ENCODE data around the gene CFAP97D2. TPM values are rescaled to one million over a fixed set of nuclear protein-coding genes. Genes with fewer than 3 reads are reported as not detected.

The CFAP97D2 gene
- total RNA-seq, 5 donors from 2014 or later (not counting 1 experiment from before 2014, with no cell fraction given) = 0.92 to 4.5 (median 2.6) TPM

- DNase-seq (peak; percentile 72 to 94 (median 83)), ATAC-seq (replicated peaks in 1 of 4) (peak; percentile 69 to 76 (median 74))
- H3K4me1 ChIP-seq (ENCODE audit: control insufficient read depth in 1 of 2, extremely low read depth in 1 of 2, insufficient read depth in 2 of 2, low read length in 2 of 2) = peaks cover 70 to 86% of the 10 kb centered on the region in 2 experiments
- ChIA-PET POLR2A (interaction anchor here in 1 of 2 donors (0.7 to 0.8 kb wide), 2 partner anchors 32 to 80 kb away, joined by 3 to 4 read pairs; no protein-coding TSS in a partner anchor), CTCF (interaction anchor here (0.9 to 1.1 kb wide), 3 partner anchors 13 to 32 kb away, joined by 3 to 6 read pairs (median 3); no protein-coding TSS in a partner anchor)
- no peaks in the 10 kb centered on the region for H3K9me3 Mint-ChIP-seq
- no peaks in the 10 kb centered on the region for H3K36me3 ChIP-seq (ENCODE audit: control insufficient read depth in 2 of 2, extremely low read depth in 1 of 2, insufficient read depth in 1 of 2, low read length in 1 of 2)
- H3K27me3 ChIP-seq (replicated peaks in 1 of 2; ENCODE audit: control insufficient read depth in 2 of 2, extremely low read depth in 1 of 2, insufficient read depth in 2 of 2, low read length in 1 of 2) = no peaks in the 10 kb centered on the region
- H3K27ac ChIP-seq (ENCODE audit: low read length) = peak overlapping the region; percentile 86
- no peak overlapping the region for H3K27ac Mint-ChIP-seq
- H3K9me3 ChIP-seq = no peaks in the 10 kb centered on the region
- H3K4me1 Mint-ChIP-seq = peaks cover 2 to 31% (median 31%) of the 10 kb centered on the region in 3 donors
- no peak overlapping the region for H3K4me3 Mint-ChIP-seq
- 8% methylated on average over 21 of the region's 28 CpGs for WGBS (ENCODE audit: insufficient coverage)
- H3K36me3 Mint-ChIP-seq = peaks cover 4% of the 10 kb centered on the region
- no peaks in the 10 kb centered on the region for H3K27me3 Mint-ChIP-seq
- H3K4me3 ChIP-seq (ENCODE audit: control insufficient read depth in 1 of 2, extremely low read depth in 1 of 2, low read length in 1 of 2) = peak overlapping the region; percentile 3 to 47
Measured at GRCh38 chr13:114142640-114143490, 36.2 kb upstream of the CFAP97D2 start.

GRCh38 chr13:114143806-114144605 is 35.1 kb upstream of the CFAP97D2 start:
- peaks cover 4% of the 10 kb centered on the region for H3K36me3 Mint-ChIP-seq
- no peaks in the 10 kb centered on the region for H3K9me3 Mint-ChIP-seq
- 63% methylated on average over 21 of the region's 24 CpGs for WGBS (ENCODE audit: insufficient coverage)
- peaks cover 76 to 96% of the 10 kb centered on the region in 2 experiments for H3K4me1 ChIP-seq (ENCODE audit: control insufficient read depth in 1 of 2, extremely low read depth in 1 of 2, insufficient read depth in 2 of 2, low read length in 2 of 2)
- no peaks in the 10 kb centered on the region for H3K27me3 Mint-ChIP-seq
- no peak overlapping the region for H3K27ac Mint-ChIP-seq
- peaks cover 13 to 42% (median 42%) of the 10 kb centered on the region in 3 donors for H3K4me1 Mint-ChIP-seq
- ChIA-PET CTCF (no interaction called here), POLR2A (interaction anchor here in 1 of 2 donors (0.7 to 0.8 kb wide), 2 partner anchors 33 to 79 kb away, joined by 3 to 4 read pairs; no protein-coding TSS in a partner anchor)
- H3K27ac ChIP-seq (ENCODE audit: low read length) = peak overlapping the region; percentile 86
- H3K36me3 ChIP-seq (ENCODE audit: control insufficient read depth in 2 of 2, extremely low read depth in 1 of 2, insufficient read depth in 1 of 2, low read length in 1 of 2) = no peaks in the 10 kb centered on the region
- no peaks in the 10 kb centered on the region for H3K27me3 ChIP-seq (replicated peaks in 1 of 2; ENCODE audit: control insufficient read depth in 2 of 2, extremely low read depth in 1 of 2, insufficient read depth in 2 of 2, low read length in 1 of 2)
- ATAC-seq (replicated peaks in 1 of 4) (peak in 1 of 4 experiments; percentile 7), DNase-seq (peak in 31 of 35 experiments; percentile 30 to 74 (median 52))
- no peaks in the 10 kb centered on the region for H3K9me3 ChIP-seq
- H3K4me3 ChIP-seq (ENCODE audit: control insufficient read depth in 1 of 2, extremely low read depth in 1 of 2, low read length in 1 of 2) = peak overlapping the region in 1 of 2 donors; percentile 33
- H3K4me3 Mint-ChIP-seq = no peak overlapping the region

DNA sequence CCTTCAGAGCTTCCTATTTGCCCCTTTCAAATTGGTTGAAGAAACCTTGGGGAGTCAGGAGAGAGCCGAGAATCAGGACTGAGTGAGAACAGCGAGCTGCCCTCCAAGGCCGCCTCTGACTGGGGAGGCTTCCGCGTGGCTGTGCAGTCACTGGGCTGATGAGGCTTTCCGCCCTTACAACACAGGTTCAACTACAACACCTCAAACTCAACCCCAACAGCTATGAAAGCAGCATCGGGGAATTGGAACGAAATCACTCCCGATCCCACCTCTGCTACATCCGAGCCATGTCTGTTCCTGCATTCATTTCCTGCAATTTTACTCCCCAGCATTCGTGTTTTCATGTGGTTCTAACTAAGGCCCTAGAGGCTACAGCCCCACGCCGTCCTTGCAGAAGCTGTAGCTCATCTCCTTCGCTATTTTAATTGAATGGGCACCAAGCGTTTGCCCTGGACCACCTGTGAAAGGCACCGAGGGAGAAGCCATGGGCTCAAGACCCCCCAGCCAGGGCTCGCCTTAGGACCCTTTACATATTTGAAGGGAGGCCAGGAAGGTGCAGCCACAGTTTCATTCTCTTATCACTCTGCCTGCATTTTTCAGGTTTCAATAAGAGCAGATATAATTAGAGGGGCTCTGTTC is 34.3 kb upstream of the CFAP97D2 start:
- H3K27me3 Mint-ChIP-seq = no peaks in the 10 kb centered on the region
- peak in 1 of 35 experiments; percentile 2 for DNase-seq
- ChIA-PET CTCF (no interaction called here), POLR2A (interaction anchor here in 1 of 2 donors (0.9 kb wide), 1 partner anchor 26 kb away, joined by 3 read pairs; no protein-coding TSS in a partner anchor)
- no peaks in the 10 kb centered on the region for H3K9me3 ChIP-seq
- H3K9me3 Mint-ChIP-seq = no peaks in the 10 kb centered on the region
- peaks cover 20 to 49% (median 49%) of the 10 kb centered on the region in 3 donors for H3K4me1 Mint-ChIP-seq
- ATAC-seq (replicated peaks in 1 of 4) = no peak
- H3K4me3 ChIP-seq (ENCODE audit: control insufficient read depth in 1 of 2, extremely low read depth in 1 of 2, low read length in 1 of 2) = no peak overlapping the region
- H3K27me3 ChIP-seq (replicated peaks in 1 of 2; ENCODE audit: control insufficient read depth in 2 of 2, extremely low read depth in 1 of 2, insufficient read depth in 2 of 2, low read length in 1 of 2) = no peaks in the 10 kb centered on the region
- H3K4me1 ChIP-seq (ENCODE audit: control insufficient read depth in 1 of 2, extremely low read depth in 1 of 2, insufficient read depth in 2 of 2, low read length in 2 of 2) = peaks cover 80 to 98% of the 10 kb centered on the region in 2 experiments
- H3K27ac Mint-ChIP-seq = no peak overlapping the region
- peak overlapping the region; percentile 86 for H3K27ac ChIP-seq (ENCODE audit: low read length)
- no peak overlapping the region for H3K4me3 Mint-ChIP-seq
- H3K36me3 Mint-ChIP-seq = peaks cover 4% of the 10 kb centered on the region
- 91% methylated on average over 15 of the region's 17 CpGs for WGBS (ENCODE audit: insufficient coverage)
- no peaks in the 10 kb centered on the region for H3K36me3 ChIP-seq (ENCODE audit: control insufficient read depth in 2 of 2, extremely low read depth in 1 of 2, insufficient read depth in 1 of 2, low read length in 1 of 2)

DNA sequence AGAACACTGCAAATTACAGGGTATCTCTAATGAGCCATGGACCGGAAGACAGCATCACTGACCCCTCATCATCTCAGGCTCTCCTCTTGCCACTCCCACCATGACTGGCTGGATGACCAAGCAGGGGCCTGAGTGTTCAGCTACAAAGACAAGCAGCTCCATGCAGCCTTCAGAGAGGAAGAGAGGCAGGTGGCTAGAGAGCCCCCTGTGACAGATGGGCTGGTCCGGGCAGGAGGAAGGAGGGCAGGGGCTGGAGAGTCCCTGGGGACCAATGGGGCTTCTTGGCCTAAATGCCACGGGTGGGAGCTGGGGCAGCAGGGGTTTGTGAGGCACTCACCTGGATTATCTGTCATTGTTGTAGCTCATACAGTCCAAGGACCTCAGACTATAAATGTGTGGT is 33.8 kb upstream of the CFAP97D2 start:
- Histone ChIP-seq H3K4me3 (ENCODE audit: control insufficient read depth in 1 of 2, extremely low read depth in 1 of 2, low read length in 1 of 2) (no peak overlapping the region), H3K27me3 (replicated peaks in 1 of 2; ENCODE audit: control insufficient read depth in 2 of 2, extremely low read depth in 1 of 2, insufficient read depth in 2 of 2, low read length in 1 of 2) (no peaks in the 10 kb centered on the region), H3K4me1 (ENCODE audit: control insufficient read depth in 1 of 2, extremely low read depth in 1 of 2, insufficient read depth in 2 of 2, low read length in 2 of 2) (peaks cover 82 to 98% of the 10 kb centered on the region in 2 experiments), H3K27ac (ENCODE audit: low read length) (peak overlapping the region; percentile 86), H3K9me3 (no peaks in the 10 kb centered on the region), H3K36me3 (ENCODE audit: control insufficient read depth in 2 of 2, extremely low read depth in 1 of 2, insufficient read depth in 1 of 2, low read length in 1 of 2) (no peaks in the 10 kb centered on the region)
- peak in 1 of 35 experiments; percentile 2 for DNase-seq
- no peaks in the 10 kb centered on the region for H3K27me3 Mint-ChIP-seq
- ChIA-PET POLR2A (interaction anchor here in 1 of 2 donors (0.9 kb wide), 1 partner anchor 26 kb away, joined by 3 read pairs; no protein-coding TSS in a partner anchor), CTCF (no interaction called here)
- peak overlapping the region in 1 of 3 donors; percentile 32 for H3K4me3 Mint-ChIP-seq
- H3K4me1 Mint-ChIP-seq = peaks cover 25 to 54% (median 54%) of the 10 kb centered on the region in 3 donors
- no peak for ATAC-seq (replicated peaks in 1 of 4)
- no peaks in the 10 kb centered on the region for H3K9me3 Mint-ChIP-seq
- WGBS (ENCODE audit: insufficient coverage) = 59% methylated on average over 3 of the region's 3 CpGs
- H3K36me3 Mint-ChIP-seq = peaks cover 4% of the 10 kb centered on the region
- H3K27ac Mint-ChIP-seq = no peak overlapping the region

DNA sequence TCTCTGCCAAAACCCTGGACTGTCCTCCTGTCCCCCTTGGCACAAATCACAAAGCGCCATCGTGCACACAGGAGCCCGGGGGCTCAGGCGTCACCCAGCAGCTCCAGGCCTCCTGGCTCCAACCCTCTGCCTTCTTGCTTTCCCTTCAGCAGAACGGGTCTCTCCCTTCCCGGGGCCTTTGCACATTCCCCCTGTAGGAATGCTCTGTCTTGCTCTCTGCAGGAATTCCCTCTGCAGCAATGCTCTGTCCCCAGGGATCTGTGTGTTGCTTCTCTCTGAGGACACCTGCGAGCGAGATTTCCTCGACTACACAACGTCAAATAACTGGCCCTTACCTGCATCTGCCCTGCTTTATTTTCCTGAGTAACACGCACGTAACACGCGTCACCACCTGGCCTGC is 33.3 kb upstream of the CFAP97D2 start:
- DNase-seq (peak in 1 of 35 experiments; percentile 1), ATAC-seq (replicated peaks in 1 of 4) (no peak)
- Histone ChIP-seq H3K9me3 (no peaks in the 10 kb centered on the region), H3K36me3 (ENCODE audit: control insufficient read depth in 2 of 2, extremely low read depth in 1 of 2, insufficient read depth in 1 of 2, low read length in 1 of 2) (no peaks in the 10 kb centered on the region), H3K4me3 (ENCODE audit: control insufficient read depth in 1 of 2, extremely low read depth in 1 of 2, low read length in 1 of 2) (no peak overlapping the region), H3K27ac (ENCODE audit: low read length) (peak overlapping the region; percentile 86), H3K27me3 (replicated peaks in 1 of 2; ENCODE audit: control insufficient read depth in 2 of 2, extremely low read depth in 1 of 2, insufficient read depth in 2 of 2, low read length in 1 of 2) (no peaks in the 10 kb centered on the region), H3K4me1 (ENCODE audit: control insufficient read depth in 1 of 2, extremely low read depth in 1 of 2, insufficient read depth in 2 of 2, low read length in 2 of 2) (peaks cover 83 to 98% of the 10 kb centered on the region in 2 experiments)
- peak overlapping the region in 1 of 3 donors; percentile 32 for H3K4me3 Mint-ChIP-seq
- 98% methylated on average over 13 of the region's 14 CpGs for WGBS (ENCODE audit: insufficient coverage)
- peaks cover 4% of the 10 kb centered on the region for H3K36me3 Mint-ChIP-seq
- peaks cover 30 to 59% (median 59%) of the 10 kb centered on the region in 3 donors for H3K4me1 Mint-ChIP-seq
- H3K27ac Mint-ChIP-seq = no peak overlapping the region
- POLR2A ChIA-PET = interaction anchor here in 1 of 2 donors (0.9 kb wide), 1 partner anchor 25 kb away, joined by 3 read pairs; no protein-coding TSS in a partner anchor
- no peaks in the 10 kb centered on the region for H3K27me3 Mint-ChIP-seq
- no peaks in the 10 kb centered on the region for H3K9me3 Mint-ChIP-seq
- CTCF ChIA-PET = no interaction called here

All from T-cell (primary cell).